Activated CD8-positive, alpha-beta memory T cell treated with anti-CD3 and anti-CD28 coated beads, Interleukin-2, amount 50 U/mL, for 24 hours (primary cell): Measurements from ENCODE around the gene CUL7.
"Not testable (repeated sequence)": the region's sequence is repeated elsewhere in the genome, so short reads cannot be mapped to it uniquely, and the experiment has no call there.

Source experiments
- DNase-seq: peaks from one replicate; pipeline ENCODE4 v3.0.0-alpha.2; 2020; ENCODE audit errors: extremely low read depth

The CUL7 gene

DNA sequence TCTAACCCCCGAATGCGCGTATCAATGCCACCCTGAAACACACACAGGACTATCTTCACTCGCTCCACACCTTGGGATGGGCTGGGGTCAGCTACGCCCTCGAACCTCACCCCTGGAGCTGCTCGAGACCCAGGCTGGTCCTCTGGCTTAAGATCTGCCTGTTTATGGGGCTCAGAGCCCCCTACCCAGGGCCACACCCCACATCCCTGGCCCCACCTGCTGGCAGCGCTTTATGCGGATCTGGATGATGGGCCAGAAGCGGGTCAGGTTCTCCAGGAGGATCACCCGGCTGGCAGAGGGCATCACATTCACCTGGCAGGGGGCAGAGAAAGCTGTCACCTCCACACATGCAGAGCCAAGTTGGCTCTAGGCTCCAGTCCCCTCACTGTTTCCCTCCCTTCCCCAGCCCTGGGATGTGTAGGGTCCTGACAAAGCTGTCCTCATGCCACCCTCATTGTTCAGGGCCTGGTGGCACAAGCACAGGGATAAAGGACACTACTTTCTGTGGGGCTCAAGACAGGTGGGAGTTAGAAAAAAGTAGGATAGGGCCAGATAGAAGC, 8.2 kb downstream of the CUL7 start:
- no peak for DNase-seq

DNA sequence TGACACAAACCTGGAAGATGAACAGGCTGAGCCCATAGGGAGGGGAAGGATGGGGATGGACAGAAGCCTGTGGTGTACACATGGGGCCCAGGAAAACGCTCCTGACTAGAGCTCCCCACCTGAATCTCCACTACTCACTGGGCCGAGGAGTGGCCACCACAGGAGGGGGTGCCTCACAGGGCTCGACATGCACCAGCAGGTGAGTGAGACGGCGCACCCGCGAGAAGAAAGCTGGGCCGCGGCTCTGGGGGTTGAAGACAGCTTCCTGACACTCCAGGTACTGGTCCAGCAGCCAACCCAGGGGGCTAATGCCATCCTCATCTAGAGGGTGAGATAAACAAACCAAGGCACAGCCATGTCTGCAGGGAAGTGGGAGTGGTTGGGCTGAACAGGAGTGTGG, 10.3 kb downstream of the CUL7 start:
- DNase-seq = no peak

DNA sequence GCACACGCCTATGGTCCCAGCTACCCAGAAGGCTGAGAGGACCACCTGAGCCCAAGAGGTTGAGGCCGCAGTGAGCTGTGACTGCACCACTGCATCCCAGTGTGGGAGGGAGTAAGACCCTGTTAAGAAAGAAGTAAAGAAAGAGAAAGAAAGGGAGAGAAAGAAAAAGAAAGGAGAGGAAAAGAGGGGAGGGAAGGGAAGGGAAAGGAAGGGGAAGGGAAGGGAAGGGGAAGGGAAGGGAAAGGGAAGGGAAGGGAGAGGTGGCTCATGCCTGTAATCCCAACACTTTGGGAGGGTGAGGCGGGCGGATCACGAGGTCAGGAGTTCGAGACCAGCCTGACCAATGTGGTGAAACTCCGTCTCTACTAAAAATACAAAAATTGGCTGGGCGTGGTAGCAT, 12.2 kb downstream of the CUL7 start:
- not testable (repeated sequence) for DNase-seq

- DNase-seq = no peak
Observed at GRCh38 chr6:43040542-43041257, 13.0 kb downstream of the CUL7 start.

GRCh38 chr6:43038727-43039126, 14.9 kb downstream of the CUL7 start:
- DNase-seq = no peak

DNA sequence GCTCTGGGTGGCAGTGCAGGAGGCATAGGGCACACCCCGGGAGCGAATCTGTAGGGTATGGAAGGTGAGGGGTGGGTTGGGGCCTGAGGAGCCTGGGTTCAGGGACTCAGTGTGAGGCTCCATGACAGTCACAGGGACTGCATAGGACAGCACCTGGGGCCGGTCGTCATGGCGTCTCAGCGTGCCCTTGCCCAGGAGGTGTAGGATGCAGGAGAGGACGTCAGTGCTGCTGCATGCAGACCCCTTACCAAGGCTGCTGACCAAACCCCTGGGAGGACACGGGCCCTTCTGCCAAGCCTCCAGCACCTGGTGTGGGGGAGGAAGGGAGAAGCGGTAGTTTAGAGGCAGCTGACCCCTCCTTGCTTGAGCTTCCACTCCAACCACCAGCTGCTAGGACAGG, 15.9 kb downstream of the CUL7 start:
- DNase-seq = no peak

- DNase-seq = no peak
Observed at GRCh38 chr6:43037197-43037596, 16.5 kb downstream of the CUL7 start.

- DNase-seq = no peak
Observed at GRCh38 chr6:43036712-43037111, 16.9 kb downstream of the CUL7 start.

DNA sequence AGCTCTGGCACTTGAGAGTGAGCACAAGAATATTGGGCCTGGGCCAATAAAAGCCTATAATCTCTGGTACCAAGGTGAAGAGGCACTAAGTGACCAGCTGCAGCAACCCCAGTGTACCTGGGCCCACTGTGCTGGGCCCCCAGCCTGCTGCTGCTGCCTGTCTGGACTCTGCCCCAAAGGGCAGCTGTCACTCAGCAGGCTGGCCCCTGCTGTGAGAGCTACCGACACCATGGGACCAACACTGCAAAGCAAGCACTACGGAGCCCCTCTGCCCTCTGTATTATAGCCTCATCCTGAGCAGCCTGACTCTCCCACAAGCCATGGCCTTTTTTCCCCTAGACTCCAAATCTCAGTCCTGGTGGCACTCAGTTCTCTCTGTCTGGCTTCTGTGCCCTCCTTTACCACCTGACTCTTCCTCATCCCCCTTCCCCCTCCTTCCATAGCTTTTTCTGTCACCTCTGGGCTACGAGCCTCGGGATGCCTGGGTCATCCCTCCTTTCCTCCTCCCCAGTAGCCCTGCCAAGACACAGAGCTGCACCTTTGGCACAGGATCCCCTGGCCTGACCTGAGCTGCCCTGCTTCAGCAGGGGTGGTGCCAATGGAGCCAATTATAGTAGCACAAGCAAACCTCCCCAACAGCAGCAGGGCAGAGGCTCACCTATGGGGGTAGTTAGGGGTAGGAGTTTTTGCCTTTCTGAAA, 18.0 kb downstream of the CUL7 start:
- DNase-seq = no peak

GRCh38 chr6:43034190-43034525, 19.5 kb downstream of the CUL7 start:
- no peak for DNase-seq

- DNase-seq = no peak
Observed at GRCh38 chr6:43033496-43034189, 20.0 kb downstream of the CUL7 start.

- DNase-seq = no peak
Observed at GRCh38 chr6:43032326-43032725, 21.3 kb downstream of the CUL7 start.

DNA sequence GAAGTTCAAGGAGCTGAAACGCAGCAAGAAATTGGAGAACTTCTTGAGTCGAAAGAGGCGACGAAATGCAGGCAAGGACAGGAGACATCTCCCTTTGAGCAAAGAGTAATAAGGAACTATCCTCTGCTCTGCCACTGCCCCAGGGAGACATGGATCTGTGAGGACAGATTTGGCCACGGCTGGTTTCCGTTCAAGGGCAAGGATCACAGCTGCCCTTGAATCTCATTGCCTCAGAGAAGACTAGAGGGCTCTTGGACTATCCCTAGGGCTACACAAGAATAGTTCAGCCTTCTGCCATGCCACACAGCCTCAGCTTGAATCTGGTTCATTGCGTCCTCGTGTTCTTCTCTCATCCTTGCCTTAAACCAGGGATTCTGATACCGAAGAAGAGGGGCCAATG, 24.5 kb downstream of the CUL7 start:
- no peak for DNase-seq

DNA sequence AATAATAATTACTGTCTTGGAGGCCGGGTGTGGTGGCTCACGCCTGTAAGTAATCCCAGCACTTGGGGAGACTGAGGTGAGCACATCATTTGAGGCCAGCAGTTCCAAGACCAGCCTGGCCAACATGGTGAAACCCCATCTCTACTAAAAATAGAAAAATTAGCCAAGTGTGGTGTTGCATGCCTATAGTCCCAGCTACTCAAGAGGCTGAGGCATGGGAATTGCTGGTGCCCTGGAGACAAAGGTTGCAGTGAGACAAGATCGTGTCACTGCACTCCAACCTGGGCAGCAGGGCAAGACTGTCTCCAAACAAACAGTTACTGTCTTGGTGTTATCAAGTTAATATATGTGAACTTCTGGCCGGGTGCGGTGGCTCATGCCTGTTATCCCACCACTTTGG, 27.3 kb downstream of the CUL7 start:
- DNase-seq = no peak

DNA sequence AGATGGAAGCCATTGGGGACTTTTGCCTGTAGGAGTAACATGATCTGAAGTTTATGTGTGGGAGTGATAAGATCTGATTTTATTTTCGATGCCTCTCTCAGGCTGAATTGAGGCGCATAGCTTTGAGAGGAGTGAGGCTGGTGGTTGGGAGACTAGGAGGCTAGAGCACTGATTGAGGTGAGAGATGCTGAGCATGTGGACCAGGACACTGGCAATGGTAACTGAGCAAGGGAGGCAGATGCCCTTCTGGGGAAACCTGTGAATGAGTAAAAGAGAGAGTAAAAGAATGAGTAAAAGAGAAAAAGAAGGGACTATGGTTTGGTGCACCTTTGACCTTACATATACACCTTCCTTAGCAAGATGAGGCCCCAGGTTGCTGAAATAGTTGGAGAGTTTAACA, 29.2 kb downstream of the CUL7 start:
- no peak for DNase-seq

- DNase-seq = no peak
Observed at GRCh38 chr6:43021270-43022047, 32.2 kb downstream of the CUL7 start, which contains the start of gene RRP36. Gene RRP36 (plus strand): TSS chr6:43021623. CDS start chr6:43021655, 32 bp downstream.

DNA sequence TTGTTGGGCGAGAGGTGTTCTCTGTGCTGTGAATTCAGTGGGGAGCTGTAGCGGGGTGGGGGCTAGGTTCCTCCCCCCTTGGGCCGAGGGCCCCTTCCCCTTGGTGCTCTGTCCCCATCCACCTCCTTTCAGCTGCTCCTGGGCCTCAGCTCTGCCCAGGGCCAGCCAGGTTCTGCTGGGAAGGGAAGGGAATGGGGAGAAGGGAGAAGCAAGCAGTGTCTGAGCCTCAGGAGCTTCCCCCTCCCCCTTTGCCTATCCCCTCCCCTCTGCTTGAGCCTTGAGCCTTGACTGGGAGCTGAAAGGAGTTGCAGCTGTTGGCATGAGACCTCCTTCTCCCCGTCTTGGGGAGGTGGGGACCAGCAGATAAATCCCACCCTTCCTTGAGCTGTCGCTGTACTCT, 32.8 kb downstream of the CUL7 start:
- no peak for DNase-seq

- no peak for DNase-seq
Observed at GRCh38 chr6:43020052-43020705, 33.5 kb downstream of the CUL7 start.

GRCh38 chr6:43019152-43019551, 34.5 kb downstream of the CUL7 start:
- DNase-seq = no peak

DNA sequence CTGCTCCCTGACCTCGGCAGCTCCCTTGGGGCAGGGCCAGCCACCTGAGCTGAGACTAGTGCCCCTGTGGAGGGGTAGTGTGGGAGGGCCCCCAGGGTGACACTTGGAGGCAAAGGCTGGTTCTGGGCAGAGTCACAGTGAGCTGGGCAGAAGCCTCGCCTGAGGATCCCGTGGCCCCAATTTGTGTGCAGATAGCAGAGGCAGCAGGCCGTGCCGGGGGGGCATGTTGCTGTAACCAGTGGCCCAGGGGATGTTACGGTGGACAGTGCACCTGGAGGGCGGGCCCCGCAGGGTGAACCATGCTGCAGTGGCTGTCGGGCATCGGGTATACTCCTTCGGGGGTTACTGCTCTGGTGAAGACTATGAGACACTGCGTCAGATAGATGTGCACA, 36.7 kb downstream of the CUL7 start:
- DNase-seq = no peak

DNA sequence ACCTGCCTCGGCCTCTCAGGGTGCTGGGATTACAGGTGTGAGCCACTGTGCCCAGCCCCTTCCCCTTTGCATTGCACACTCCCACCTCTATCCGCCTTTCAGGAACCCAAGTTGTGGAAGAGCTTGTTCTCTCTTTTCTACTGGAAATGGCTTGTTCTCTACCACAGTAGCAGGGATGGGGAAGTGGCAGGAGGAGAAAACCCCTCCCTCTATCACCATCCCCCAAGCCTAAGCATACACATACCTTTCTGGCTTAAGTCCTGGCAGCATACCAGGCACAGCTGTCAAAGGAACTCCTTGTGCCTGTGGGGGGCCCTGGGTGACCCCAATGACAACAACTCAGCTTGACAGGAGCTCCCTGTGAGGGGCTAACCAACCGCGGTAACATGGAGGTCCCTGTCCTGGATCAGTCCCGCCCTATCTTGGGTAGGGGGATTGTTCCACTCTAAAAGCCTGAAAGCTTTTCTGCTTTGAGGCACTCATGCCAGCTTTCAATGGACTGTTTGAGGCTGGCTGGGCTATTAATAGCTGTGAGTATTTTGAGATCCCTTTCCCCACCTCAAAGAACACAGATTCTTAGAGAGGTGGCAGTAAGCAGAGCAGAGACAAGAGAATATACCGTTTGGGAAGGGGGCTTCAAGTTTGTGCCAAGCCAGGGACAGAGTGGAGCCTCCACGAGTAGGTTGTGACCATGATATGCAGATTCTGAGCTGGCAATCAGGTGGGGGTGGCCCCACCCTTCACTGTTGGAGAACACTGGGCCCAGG, 37.3 kb downstream of the CUL7 start:
- no peak for DNase-seq
